ENCODE measurements around the gene COL6A1. TPM values are rescaled to one million over a fixed set of nuclear protein-coding genes. Genes with fewer than 3 reads are reported as not detected.

The COL6A1 gene
- total and polyA plus RNA-seq, 2 donors (not counting 1 experiment from before 2014, with no cell fraction given), result 645 to 1,137 TPM

GRCh38 chr21:45997205-45997494 lies 15.6 kb downstream of the COL6A1 start:
- Histone ChIP-seq H4K20me1 (ENCODE audit: control insufficient read depth, extremely low read depth, insufficient read depth, low read length) (no peaks in the 10 kb centered on the region), H3K4me1 (ENCODE audit: control insufficient read depth, extremely low read depth, insufficient read depth, low read length) (no peaks in the 10 kb centered on the region), H3K4me2 (ENCODE audit: extremely low read depth, insufficient read depth, low read length) (no peak overlapping the region), H2AFZ (ENCODE audit: low read length) (no peak overlapping the region), H3K36me3 (ENCODE audit: control insufficient read depth, insufficient read depth, low read length) (peaks cover 84% of the 10 kb centered on the region), H3K9me3 (ENCODE audit: control insufficient read depth, insufficient read depth, low read depth, low read length) (no peaks in the 10 kb centered on the region), H3K9ac (ENCODE audit: insufficient read depth, low read length) (no peak overlapping the region), H3K27me3 (ENCODE audit: control insufficient read depth, insufficient read depth, low read length) (no peaks in the 10 kb centered on the region), H3K27ac (ENCODE audit: insufficient read depth, low read length) (no peak overlapping the region), H3K79me2 (ENCODE audit: control insufficient read depth, insufficient read depth, low read length) (peaks cover 38% of the 10 kb centered on the region), H3K4me3 (replicated peaks in 1 of 4; ENCODE audit: control extremely low read depth in 1 of 4, insufficient read depth in 1 of 4, low read depth in 3 of 4, low read length in 4 of 4) (no peak overlapping the region)
- DNase-seq (ENCODE audit: low read depth in 2 of 2), result no peak
- TF ChIP-seq CTCF (conservative IDR thresholded peaks at IDR 0.05 in 1 of 2, IDR thresholded peaks at IDR 0.05 in 1 of 2; ENCODE audit: low read depth in 1 of 2, low read length in 2 of 2) (no peak), EZH2 (IDR thresholded peaks at IDR 0.05; ENCODE audit: low read length, missing control alignments) (no peak)

GRCh38 chr21:45997495-45998275 lies 16.1 kb downstream of the COL6A1 start:
- no peak overlapping the region for H3K4me3 ChIP-seq (replicated peaks in 1 of 4; ENCODE audit: control extremely low read depth in 1 of 4, insufficient read depth in 1 of 4, low read depth in 3 of 4, low read length in 4 of 4)
- no peak overlapping the region for H3K9ac ChIP-seq (ENCODE audit: insufficient read depth, low read length)
- no peak overlapping the region for H2AFZ ChIP-seq (ENCODE audit: low read length)
- H3K9me3 ChIP-seq (ENCODE audit: control insufficient read depth, insufficient read depth, low read depth, low read length), result no peaks in the 10 kb centered on the region
- no peaks in the 10 kb centered on the region for H3K4me1 ChIP-seq (ENCODE audit: control insufficient read depth, extremely low read depth, insufficient read depth, low read length)
- H3K4me2 ChIP-seq (ENCODE audit: extremely low read depth, insufficient read depth, low read length), result no peak overlapping the region
- no peaks in the 10 kb centered on the region for H3K27me3 ChIP-seq (ENCODE audit: control insufficient read depth, insufficient read depth, low read length)
- H3K27ac ChIP-seq (ENCODE audit: insufficient read depth, low read length), result no peak overlapping the region
- peaks cover 84% of the 10 kb centered on the region for H3K36me3 ChIP-seq (ENCODE audit: control insufficient read depth, insufficient read depth, low read length)
- TF ChIP-seq CTCF (conservative IDR thresholded peaks at IDR 0.05 in 1 of 2, IDR thresholded peaks at IDR 0.05 in 1 of 2; ENCODE audit: low read depth in 1 of 2, low read length in 2 of 2) (no peak), EZH2 (IDR thresholded peaks at IDR 0.05; ENCODE audit: low read length, missing control alignments) (no peak)
- peaks cover 34% of the 10 kb centered on the region for H3K79me2 ChIP-seq (ENCODE audit: control insufficient read depth, insufficient read depth, low read length)
- DNase-seq (ENCODE audit: low read depth in 2 of 2), result no peak
- no peaks in the 10 kb centered on the region for H4K20me1 ChIP-seq (ENCODE audit: control insufficient read depth, extremely low read depth, insufficient read depth, low read length)

GRCh38 chr21:45998276-45998701 lies 16.7 kb downstream of the COL6A1 start:
- peaks cover 29% of the 10 kb centered on the region for H3K79me2 ChIP-seq (ENCODE audit: control insufficient read depth, insufficient read depth, low read length)
- no peaks in the 10 kb centered on the region for H4K20me1 ChIP-seq (ENCODE audit: control insufficient read depth, extremely low read depth, insufficient read depth, low read length)
- DNase-seq (ENCODE audit: low read depth in 2 of 2), result no peak
- no peaks in the 10 kb centered on the region for H3K9me3 ChIP-seq (ENCODE audit: control insufficient read depth, insufficient read depth, low read depth, low read length)
- H3K27ac ChIP-seq (ENCODE audit: insufficient read depth, low read length), result no peak overlapping the region
- H3K4me2 ChIP-seq (ENCODE audit: extremely low read depth, insufficient read depth, low read length), result no peak overlapping the region
- H3K4me1 ChIP-seq (ENCODE audit: control insufficient read depth, extremely low read depth, insufficient read depth, low read length), result no peaks in the 10 kb centered on the region
- peaks cover 85% of the 10 kb centered on the region for H3K36me3 ChIP-seq (ENCODE audit: control insufficient read depth, insufficient read depth, low read length)
- H3K27me3 ChIP-seq (ENCODE audit: control insufficient read depth, insufficient read depth, low read length), result no peaks in the 10 kb centered on the region
- no peak overlapping the region for H2AFZ ChIP-seq (ENCODE audit: low read length)
- no peak overlapping the region for H3K4me3 ChIP-seq (replicated peaks in 1 of 4; ENCODE audit: control extremely low read depth in 1 of 4, insufficient read depth in 1 of 4, low read depth in 3 of 4, low read length in 4 of 4)
- H3K9ac ChIP-seq (ENCODE audit: insufficient read depth, low read length), result no peak overlapping the region
- TF ChIP-seq CTCF (conservative IDR thresholded peaks at IDR 0.05 in 1 of 2, IDR thresholded peaks at IDR 0.05 in 1 of 2; ENCODE audit: low read depth in 1 of 2, low read length in 2 of 2) (no peak), EZH2 (IDR thresholded peaks at IDR 0.05; ENCODE audit: low read length, missing control alignments) (no peak)
